Osteoblast (primary cell): Measurements from ENCODE around the gene RAD51B. TPM values are rescaled to one million over a fixed set of nuclear protein-coding genes. Genes with fewer than 3 reads are reported as not detected.

Experiments
- DNase-seq: peaks from one replicate; pipeline ENCODE4 v3.0.0; 2011; ENCODE audit warnings: low spot score, mixed read lengths; ENCODE audit not compliant: insufficient read length; ENCODE audit errors: missing footprints
- H2AFZ ChIP-seq: 2 replicates; pipeline ENCODE4 v1.6.0; 2011; ENCODE audit warnings: mild to moderate bottlenecking, low read length
- H3K27ac ChIP-seq: 2 replicates; pipeline ENCODE4 v1.5.1; 2011; ENCODE audit warnings: mild to moderate bottlenecking, low read depth, low read length, moderate library complexity
- H3K27me3 ChIP-seq: 2 replicates; pipeline ENCODE4 v1.6.0; 2012; ENCODE audit warnings: mild to moderate bottlenecking, control low read depth, inconsistent platforms, low read length, moderate library complexity; ENCODE audit not compliant: insufficient read depth
- H3K36me3 ChIP-seq: 2 replicates; pipeline ENCODE4 v1.5.1; 2011; ENCODE audit warnings: mild to moderate bottlenecking, low read length, control low read depth, moderate library complexity; ENCODE audit not compliant: insufficient read depth
- H3K4me1 ChIP-seq: 2 replicates; pipeline ENCODE4 v1.5.1; 2011; ENCODE audit warnings: mild to moderate bottlenecking, low read length, control low read depth, moderate library complexity; ENCODE audit not compliant: insufficient read depth
- H3K4me2 ChIP-seq: 2 replicates; pipeline ENCODE4 v1.6.0; 2011; ENCODE audit warnings: mild to moderate bottlenecking, low read length; ENCODE audit not compliant: insufficient read depth
- H3K4me3 ChIP-seq: fragments of 200-600 bp; sonication (generic); 3 replicates; pipeline ENCODE4 v1.5.1; 2012; ENCODE audit warnings: mild to moderate bottlenecking, low read length, inconsistent platforms; ENCODE audit not compliant: insufficient read depth
- H3K79me2 ChIP-seq: 2 replicates; pipeline ENCODE4 v1.6.0; 2012; ENCODE audit warnings: mild to moderate bottlenecking, low read length, control low read depth, inconsistent platforms; ENCODE audit not compliant: insufficient read depth
- H3K9me3 ChIP-seq: 2 replicates; pipeline ENCODE4 v1.5.1; 2011; ENCODE audit warnings: low read depth, low read length, control low read depth
- H4K20me1 ChIP-seq: 2 replicates; pipeline ENCODE4 v1.6.0; 2012; ENCODE audit warnings: mild to moderate bottlenecking, low read length, control low read depth; ENCODE audit not compliant: insufficient read depth
- total RNA-seq: library from RNA; depleted of rRNA; stranded (reverse); fragments of >200 nt; gene quantifications from 2 replicates; pipeline ENCODE4 v1.2.3, GENCODE V29; 2012
- TF ChIP-seq, protein P1 (sequence below): IDR thresholded peaks from 2 replicates; pipeline ENCODE4 v1.5.1; 2011; ENCODE audit warnings: mild to moderate bottlenecking, low read depth, low read length, moderate library complexity; ENCODE audit errors: extremely low read depth

The RAD51B gene
- total RNA-seq, 1 donor = 13.8 TPM

DNA sequence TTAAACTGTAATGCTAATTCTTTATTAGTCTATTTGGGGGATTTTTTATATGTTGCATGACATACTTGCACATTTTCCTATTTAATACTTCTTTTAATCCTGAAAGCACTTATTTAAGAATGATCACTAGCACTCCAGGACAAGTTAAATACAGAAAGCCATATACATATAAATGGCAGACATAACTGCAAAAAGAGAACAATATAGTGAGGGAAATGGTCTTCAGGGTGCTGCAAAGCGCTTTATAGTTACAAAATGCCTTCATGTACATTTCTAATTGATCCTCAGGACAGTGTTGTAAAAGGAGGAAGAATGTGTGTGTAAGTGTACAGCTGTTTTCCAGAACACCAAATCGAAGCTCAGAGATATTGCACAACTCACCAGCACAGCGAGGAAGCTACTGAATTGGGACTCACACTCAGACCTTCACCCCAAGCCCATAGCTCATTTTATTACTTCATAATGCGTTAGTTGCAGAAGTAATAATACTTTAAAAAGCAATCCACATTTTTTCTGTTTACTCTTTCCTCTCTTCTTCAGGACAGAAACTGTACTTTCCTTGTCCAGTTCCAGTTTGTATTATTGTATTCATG, 428.2 kb downstream of the RAD51B start:
- Histone ChIP-seq H3K4me2 (no peak overlapping the region), H2AFZ (no peak overlapping the region), H4K20me1 (no peaks in the 10 kb centered on the region), H3K4me3 (no peak overlapping the region), H3K9me3 (no peaks in the 10 kb centered on the region), H3K79me2 (no peaks in the 10 kb centered on the region), H3K36me3 (no peaks in the 10 kb centered on the region), H3K27ac (no peak overlapping the region), H3K4me1 (peaks cover 34% of the 10 kb centered on the region), H3K27me3 (no peaks in the 10 kb centered on the region)
- no peak for DNase-seq
- TF ChIP-seq, protein P1, sequence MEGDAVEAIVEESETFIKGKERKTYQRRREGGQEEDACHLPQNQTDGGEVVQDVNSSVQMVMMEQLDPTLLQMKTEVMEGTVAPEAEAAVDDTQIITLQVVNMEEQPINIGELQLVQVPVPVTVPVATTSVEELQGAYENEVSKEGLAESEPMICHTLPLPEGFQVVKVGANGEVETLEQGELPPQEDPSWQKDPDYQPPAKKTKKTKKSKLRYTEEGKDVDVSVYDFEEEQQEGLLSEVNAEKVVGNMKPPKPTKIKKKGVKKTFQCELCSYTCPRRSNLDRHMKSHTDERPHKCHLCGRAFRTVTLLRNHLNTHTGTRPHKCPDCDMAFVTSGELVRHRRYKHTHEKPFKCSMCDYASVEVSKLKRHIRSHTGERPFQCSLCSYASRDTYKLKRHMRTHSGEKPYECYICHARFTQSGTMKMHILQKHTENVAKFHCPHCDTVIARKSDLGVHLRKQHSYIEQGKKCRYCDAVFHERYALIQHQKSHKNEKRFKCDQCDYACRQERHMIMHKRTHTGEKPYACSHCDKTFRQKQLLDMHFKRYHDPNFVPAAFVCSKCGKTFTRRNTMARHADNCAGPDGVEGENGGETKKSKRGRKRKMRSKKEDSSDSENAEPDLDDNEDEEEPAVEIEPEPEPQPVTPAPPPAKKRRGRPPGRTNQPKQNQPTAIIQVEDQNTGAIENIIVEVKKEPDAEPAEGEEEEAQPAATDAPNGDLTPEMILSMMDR = no peak

DNA sequence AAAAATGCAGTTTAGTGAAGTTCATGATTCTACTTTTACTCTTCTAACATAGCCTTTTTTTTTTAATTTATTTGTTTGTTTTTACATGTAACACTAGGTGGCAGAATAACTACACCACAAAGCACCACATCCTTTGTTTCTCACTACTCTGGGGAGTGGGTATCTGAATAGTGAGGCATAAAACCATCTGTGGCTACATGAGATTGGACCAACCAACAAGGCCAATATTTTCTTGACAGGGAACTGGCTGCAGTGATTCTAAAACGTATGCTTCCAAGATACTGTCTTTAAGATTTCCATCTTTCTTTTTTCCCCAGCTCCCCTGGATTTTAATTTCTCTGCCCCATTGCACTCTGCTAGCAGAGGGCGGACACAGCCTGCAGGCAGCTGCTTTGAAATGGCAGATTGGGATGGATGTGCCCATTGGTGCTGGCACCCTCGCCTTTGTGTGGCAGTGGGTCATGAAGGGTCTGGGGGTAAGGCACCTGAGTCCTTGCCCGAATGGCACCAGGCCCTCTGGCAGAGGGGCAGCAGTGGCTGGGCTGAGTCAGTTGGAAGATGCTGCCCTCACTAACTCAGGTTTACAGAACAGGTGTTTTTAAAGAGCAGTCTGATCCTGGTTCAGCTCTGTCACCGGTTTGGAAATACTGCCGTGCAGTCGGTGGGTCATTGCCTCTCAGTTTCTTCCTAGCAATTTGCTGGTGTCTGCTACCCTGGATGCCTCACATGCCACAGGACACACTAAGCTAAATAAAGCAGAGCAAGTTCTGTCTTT, 429.1 kb downstream of the RAD51B start:
- TF ChIP-seq, protein P1 = peak; percentile 52
- Histone ChIP-seq H4K20me1 (no peaks in the 10 kb centered on the region), H3K4me1 (peaks cover 34% of the 10 kb centered on the region), H3K4me3 (no peak overlapping the region), H3K27ac (no peak overlapping the region), H3K79me2 (no peaks in the 10 kb centered on the region), H3K27me3 (no peaks in the 10 kb centered on the region), H3K9me3 (no peaks in the 10 kb centered on the region), H3K36me3 (no peaks in the 10 kb centered on the region), H3K4me2 (no peak overlapping the region), H2AFZ (no peak overlapping the region)
- no peak for DNase-seq

DNA sequence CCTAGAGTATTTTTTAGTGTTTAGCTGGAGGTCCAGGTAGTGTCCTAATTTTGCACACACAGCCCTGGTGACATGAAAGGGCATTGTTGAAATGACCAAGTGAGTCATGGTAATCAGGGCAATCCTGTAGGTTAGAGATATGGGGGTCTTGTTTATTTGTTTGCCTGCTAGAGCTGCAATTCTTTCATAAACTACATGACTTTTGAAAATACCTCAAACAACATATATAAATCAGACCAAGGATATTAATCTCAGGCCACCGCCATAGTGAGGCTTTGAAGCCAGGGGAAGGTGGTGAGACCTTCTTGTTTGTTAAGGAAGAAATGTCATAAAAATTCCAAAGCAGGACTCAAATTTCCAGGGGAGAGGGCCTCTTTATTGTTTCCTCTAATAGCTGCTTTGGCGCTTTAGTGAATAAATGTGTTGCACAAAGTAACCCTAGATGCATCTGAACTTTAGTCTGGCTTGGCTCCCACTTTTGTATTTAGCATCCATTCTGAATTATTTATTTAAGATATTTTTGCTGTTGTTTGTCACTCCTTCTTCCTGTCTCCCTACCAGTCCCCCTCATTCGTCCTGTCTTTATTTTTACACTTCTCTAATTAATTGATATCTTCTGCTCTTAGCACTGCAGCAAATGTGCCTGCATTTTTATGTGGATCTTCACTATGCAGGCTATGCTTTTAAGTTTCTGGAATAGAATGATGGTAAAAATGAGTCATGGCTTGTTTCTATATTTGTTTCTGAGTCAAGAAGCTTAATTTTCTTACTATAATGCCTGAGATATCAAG, 430.3 kb downstream of the RAD51B start:
- H3K4me3 ChIP-seq = no peak overlapping the region
- H2AFZ ChIP-seq = no peak overlapping the region
- peak overlapping the region; percentile 11 for H3K4me2 ChIP-seq
- peak; percentile 84 for DNase-seq
- H3K9me3 ChIP-seq = no peaks in the 10 kb centered on the region
- no peaks in the 10 kb centered on the region for H4K20me1 ChIP-seq
- no peaks in the 10 kb centered on the region for H3K27me3 ChIP-seq
- TF ChIP-seq, protein P1 = no peak
- H3K27ac ChIP-seq = peak overlapping the region; percentile 45
- no peaks in the 10 kb centered on the region for H3K79me2 ChIP-seq
- peaks cover 36% of the 10 kb centered on the region for H3K4me1 ChIP-seq
- no peaks in the 10 kb centered on the region for H3K36me3 ChIP-seq
